NCI-H1105 treated with DMSO at 0.1 percent for 48 hours (cell line): ENCODE results near the gene WDR87.
"Not testable (repeated sequence)": the region's sequence is repeated elsewhere in the genome, so short reads cannot be mapped to it uniquely, and the experiment has no call there.

Experiments
- DNase-seq: peaks from one replicate; lab custom pipeline; 2025; lab: John Stamatoyannopoulos, UW

The WDR87 gene

GRCh38 chr19:37877147-37877546 is 29.2 kb downstream of the WDR87 start:
- no peak for DNase-seq

GRCh38 chr19:37876032-37876431 is 30.4 kb downstream of the WDR87 start:
- DNase-seq, result no peak

DNA sequence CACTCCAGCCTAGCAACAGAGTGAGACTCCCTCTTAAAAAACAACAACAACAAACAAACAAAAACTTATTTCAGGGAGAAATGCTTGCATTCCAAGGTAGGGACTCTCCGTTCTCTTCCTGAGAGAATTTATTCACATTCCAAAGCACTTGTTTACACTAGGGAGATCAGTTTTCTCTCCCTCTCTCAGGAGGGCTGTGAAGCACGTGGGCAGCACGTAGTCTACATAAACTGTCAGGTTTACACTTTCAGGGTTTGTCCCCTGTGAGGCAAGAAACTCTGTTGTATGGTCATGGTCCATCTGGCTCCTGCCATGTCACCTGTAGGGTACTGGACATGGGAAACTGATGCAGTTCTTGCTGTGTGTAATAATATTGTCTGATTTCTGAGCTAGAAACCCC is 31.6 kb downstream of the WDR87 start:
- DNase-seq, result no peak

DNA sequence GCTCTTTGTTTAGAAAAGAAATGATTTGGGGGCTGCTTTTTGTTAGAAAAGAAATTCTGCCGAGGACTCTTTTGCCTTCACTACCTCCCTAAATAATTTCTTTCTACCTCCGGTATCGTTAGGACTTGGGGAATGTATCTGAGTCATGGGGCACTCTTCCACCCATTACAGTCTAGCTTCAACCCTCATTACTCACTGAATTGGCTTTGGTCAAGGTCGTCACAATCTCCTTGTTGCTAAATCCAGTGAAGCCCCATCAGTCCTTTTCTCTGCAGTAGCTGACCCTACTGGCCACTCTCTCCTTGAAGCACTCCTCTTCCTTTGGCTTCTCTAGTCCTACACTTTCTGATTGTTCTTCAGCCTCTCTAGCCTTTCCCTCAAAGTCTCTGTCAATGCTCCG is 34.0 kb downstream of the WDR87 start:
- DNase-seq, result no peak

DNA sequence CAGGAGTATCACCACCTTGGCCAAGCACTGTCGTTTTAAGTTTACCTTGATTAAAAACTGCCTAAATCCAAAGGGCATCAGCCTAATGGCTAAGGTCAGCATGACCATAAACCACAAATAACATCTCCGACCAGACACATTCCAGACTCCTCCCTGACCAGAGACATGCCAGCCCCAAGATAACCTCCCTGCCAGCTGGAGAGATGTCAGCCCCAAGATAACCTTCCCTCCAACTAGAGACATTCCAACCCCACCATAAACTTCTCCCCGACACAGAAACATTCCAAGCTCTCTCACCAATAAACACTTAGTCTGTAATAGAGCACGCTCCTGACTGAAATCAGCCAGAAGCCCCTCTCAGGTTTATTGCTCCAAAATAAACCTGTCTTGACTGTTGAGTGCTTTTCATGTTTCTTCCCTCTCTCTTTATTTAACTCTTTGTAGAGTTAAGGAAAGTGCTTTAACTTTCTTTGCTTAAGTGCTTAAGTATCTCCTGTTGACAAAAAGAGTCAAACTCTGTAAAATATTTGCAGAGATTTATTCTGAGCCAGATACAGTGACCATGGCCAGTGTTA is 36.5 kb downstream of the WDR87 start:
- no peak for DNase-seq

GRCh38 chr19:37867831-37868230 is 38.6 kb downstream of the WDR87 start:
- DNase-seq, result no peak

GRCh38 chr19:37865930-37866329 is 40.5 kb downstream of the WDR87 start:
- not testable (repeated sequence) for DNase-seq

DNA sequence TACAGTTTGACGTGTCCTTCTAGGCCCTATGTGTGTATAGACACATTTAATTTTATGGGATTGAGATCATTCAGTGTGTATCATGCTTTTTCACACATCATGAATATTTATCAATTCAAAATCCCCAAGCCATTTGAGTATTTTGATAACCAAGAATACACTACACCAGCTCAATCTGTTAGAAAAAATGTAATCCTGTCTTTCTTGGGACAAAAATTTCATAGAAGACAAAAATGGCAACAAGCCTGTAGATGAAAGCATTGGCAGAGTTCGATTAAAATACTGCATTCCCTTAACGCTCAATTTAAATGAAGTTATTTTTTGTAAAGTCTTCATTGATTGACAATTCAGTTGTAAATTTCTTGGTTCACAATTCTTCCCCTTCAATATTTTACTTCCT is 41.9 kb downstream of the WDR87 start:
- no peak for DNase-seq

DNA sequence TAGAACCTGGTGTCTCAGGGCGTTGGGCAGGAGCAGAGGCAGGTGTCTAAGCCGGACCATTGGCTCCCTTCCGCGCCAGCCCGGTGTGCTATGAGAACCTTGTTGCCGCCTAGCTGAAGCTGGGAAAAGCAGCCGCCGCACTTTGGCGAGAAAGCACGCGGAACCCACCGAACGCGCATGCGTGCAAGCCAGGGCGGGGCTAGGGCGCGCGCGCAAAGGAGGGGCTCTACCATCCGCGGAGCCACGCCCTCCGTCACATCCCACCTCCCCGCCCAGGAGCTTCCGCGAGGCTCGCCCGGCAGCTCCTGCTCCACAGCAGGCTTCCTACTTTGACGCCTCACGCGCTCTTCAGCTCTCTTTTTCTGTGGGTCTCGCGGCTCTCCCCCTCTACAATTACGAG is 51.3 kb downstream of the WDR87 start:
- DNase-seq, result no peak

DNA sequence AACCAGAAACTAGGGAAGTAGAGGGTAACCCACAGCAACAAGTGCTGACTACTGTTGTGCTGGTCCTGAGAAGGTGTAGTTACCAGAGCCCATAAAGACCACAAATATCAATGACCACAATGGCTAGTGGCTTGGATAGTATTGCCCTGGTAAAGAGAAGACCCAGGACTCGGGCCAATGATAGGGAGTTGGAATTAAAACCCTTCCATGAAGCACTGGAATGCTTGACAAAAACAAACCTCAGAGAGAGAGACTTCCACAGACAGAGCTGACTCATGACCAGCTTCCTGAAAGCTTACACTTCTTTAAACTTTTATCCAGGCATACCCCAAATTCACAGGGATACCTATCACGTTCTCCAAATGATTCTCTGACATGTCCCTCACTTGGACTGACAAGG is 60.5 kb downstream of the WDR87 start:
- no peak for DNase-seq
